HG02884 (cell line): ENCODE results near the gene APCDD1L.
"Not testable (repeated sequence)": the region's sequence is repeated elsewhere in the genome, so short reads cannot be mapped to it uniquely, and the experiment has no call there.

Experiments used
- ATAC-seq: cut with Tn5 transposase; IDR thresholded peaks from one replicate; pipeline ENCODE4 v1.9.1; 2021; ENCODE audit warnings: mild to moderate bottlenecking, moderate library complexity; ENCODE audit not compliant: unreplicated experiment

The APCDD1L gene

GRCh38 chr20:58518387-58518786 is 3.2 kb upstream of the APCDD1L start:
- ATAC-seq: no peak

GRCh38 chr20:58514321-58515232 is 622 bp downstream of the APCDD1L start:
- ATAC-seq: no peak

GRCh38 chr20:58513580-58514285 is 1.5 kb downstream of the APCDD1L start:
- ATAC-seq: no peak

- ATAC-seq: no peak
These were observed 2.2 kb downstream of the APCDD1L start for GRCh38 chr20:58512808-58513552.

GRCh38 chr20:58511861-58512260 is 3.3 kb downstream of the APCDD1L start:
- ATAC-seq: no peak

GRCh38 chr20:58511364-58511763 is 3.8 kb downstream of the APCDD1L start:
- ATAC-seq: no peak

GRCh38 chr20:58510921-58511320 is 4.3 kb downstream of the APCDD1L start:
- no peak for ATAC-seq

GRCh38 chr20:58508762-58509395 is 6.3 kb downstream of the APCDD1L start:
- no peak for ATAC-seq

GRCh38 chr20:58506999-58507398 is 8.2 kb downstream of the APCDD1L start:
- ATAC-seq: not testable (repeated sequence)

- ATAC-seq: no peak
These were observed 10.6 kb downstream of the APCDD1L start for GRCh38 chr20:58504566-58504965.

- no peak for ATAC-seq
These were observed 11.5 kb downstream of the APCDD1L start for GRCh38 chr20:58503668-58504067.

- ATAC-seq: no peak
These were observed 14.9 kb downstream of the APCDD1L start for GRCh38 chr20:58500256-58500655.

- no peak for ATAC-seq
These were observed 16.6 kb downstream of the APCDD1L start for GRCh38 chr20:58498470-58499068.

- no peak for ATAC-seq
These were observed 17.3 kb downstream of the APCDD1L start for GRCh38 chr20:58497724-58498469.

GRCh38 chr20:58497076-58497641 is 18.0 kb downstream of the APCDD1L start:
- no peak for ATAC-seq

GRCh38 chr20:58496429-58496769 is 18.8 kb downstream of the APCDD1L start:
- no peak for ATAC-seq

- no peak for ATAC-seq
These were observed 19.4 kb downstream of the APCDD1L start for GRCh38 chr20:58495623-58496428.

- ATAC-seq: no peak
These were observed 20.1 kb downstream of the APCDD1L start for GRCh38 chr20:58494923-58495622.
